HuH-7 (cell line): ENCODE results near the gene IQCN.

Experiments used
- DNase-seq: peaks from one replicate; pipeline ENCODE4 v3.0.0; 2011; ENCODE audit warnings: low spot score

Gene IQCN

DNA sequence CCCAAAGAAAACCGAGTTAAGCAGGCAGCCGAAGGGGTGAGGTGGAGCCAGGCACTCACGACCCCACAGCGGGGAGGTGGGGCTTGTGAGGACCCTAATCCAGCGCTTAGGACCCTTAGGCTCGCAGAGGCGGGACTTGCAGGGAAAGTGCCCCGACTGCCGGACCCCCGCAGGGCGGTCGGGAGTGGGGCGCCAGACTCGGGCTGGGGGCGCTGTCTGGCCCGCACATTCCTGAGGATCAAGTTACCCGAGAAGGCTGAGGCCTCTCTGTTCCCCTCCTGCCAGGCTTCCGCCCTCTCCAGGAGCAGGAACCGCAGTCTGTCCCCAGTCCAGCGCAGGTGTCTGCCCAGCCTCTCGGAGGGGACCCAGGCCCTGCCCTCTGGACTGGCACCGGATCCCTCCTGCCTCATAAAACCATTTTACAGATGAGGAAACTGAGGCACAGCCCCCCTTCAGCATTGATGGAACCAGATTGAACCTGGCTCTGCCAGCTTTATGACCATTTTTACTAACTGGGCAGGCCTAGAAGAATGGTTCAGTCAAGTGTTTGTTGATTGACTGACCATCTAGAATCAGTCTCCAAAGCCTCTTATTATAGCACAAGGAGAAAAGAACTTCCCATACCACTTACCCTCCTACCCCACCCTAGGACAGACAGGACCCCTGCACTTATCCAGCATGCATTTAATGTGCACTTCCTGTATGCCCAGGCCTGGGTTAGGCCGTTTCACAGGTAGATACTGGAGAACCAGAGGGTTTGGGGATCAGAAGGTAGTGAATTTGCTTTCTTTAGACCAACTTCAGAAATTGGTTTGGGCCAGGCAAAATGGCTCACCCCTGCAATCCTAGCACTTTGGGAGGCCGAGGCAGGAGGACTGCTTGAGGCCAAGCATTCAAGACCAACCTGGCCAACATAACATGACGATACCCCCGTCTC, 13.9 kb upstream of the IQCN start:
- no peak for DNase-seq

DNA sequence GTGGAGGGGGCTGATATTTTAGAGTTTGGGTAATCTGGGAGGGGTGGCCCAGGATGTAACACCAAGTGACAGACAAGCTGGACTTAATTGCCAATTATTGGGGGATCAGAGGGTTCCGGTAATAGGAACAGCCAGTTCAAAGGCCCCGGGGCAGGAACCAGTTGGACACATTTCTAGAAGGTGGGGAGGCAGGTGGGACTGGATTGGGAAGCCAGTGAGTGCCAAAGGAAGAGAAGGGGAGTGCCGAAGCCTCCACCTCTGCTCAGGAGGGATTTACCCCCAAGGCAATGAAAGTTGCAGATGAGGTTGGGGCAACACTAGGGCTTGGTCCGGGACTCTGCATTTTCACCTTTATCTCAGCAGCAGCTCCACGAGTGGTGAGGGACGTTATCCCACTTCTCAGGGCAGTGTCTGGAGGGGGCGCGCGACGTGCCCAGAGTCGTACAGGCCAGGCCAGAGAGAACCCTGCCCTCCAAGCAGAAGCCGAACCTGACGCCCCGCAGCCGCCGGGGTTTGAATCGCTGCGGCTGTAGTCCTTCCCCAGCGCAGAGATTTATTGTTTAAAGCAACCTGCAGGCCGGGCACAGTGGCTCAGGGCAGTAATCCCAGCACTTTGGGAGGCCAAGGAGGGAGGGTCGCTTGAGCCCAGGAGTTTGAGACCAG, 12.9 kb upstream of the IQCN start:
- no peak for DNase-seq

- DNase-seq = no peak
Observed at GRCh38 chr19:18284712-18285360, 10.6 kb upstream of the IQCN start.

DNA sequence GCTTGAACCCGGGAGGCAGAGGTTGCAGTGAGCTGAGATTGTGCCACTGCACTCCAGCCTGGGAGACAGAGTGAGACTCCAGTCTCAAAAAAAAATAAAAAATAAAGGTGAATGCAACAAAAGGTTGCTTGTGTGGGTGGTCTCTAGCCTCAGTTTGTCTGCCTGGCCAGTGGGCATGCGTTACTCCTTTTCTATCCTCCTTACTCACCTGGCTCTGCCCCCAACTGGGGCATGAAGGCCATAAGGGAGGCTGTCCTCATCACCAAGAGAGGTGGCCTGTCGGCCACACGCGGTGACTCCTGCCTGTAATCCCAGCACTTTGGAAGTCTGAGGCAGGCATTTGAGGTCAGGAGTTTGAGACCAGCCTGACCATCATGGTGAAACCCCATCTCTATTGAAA, 9.1 kb upstream of the IQCN start:
- no peak for DNase-seq

DNA sequence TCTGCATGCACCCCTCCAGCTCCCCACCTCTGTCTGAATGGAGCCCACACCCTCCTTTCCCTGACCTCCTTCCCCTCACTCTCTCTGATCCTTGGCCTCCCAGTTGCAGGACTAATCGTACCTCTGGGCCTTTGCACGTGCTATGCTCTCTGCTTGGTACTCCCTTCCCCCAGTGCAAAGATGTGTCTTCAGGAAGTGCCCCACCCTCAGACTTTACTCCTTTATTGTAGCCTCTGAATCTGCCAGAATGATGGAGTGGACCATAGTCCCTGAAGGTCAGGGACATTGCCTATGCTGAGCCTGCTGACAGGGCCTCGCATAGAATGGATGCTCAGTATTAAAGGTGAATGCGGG, 8.5 kb upstream of the IQCN start:
- no peak for DNase-seq

DNA sequence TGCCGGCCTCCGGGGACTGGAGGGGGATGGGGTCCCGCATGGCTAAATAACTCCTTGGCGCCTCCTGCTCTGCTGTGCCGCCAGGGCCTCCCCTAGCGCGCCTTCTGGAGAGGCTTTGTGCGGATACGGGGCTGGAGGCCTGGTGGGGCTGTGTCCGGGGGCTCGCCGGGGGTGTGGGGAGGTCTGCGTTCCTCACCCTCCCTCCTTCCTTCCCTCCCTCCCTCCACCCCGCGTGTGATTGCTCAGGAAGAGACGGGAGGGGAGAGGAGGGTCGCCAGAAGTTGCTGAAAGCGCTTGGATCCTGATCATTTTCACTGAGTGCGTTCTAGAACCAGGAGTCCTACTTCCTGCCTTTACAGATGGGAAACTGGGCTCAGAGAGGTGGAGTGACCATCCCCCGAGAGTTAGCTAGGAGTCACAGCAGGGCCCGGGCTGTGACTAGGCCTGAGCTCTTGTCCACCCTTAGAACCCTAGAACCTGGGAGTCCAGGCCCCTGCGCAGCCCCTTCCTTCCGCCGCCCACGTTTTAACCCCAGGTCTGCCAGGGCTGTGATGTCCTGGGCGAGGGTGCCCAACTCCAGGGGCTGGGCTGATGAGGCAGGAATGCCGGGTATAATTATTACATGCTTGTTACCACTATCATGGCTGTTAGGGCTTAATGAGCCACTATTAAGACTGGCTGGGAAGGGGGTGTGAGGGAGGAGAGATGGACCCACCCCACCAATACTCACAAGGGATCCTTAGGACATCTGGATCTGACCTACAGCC, 8.0 kb upstream of the IQCN start:
- DNase-seq = no peak

DNA sequence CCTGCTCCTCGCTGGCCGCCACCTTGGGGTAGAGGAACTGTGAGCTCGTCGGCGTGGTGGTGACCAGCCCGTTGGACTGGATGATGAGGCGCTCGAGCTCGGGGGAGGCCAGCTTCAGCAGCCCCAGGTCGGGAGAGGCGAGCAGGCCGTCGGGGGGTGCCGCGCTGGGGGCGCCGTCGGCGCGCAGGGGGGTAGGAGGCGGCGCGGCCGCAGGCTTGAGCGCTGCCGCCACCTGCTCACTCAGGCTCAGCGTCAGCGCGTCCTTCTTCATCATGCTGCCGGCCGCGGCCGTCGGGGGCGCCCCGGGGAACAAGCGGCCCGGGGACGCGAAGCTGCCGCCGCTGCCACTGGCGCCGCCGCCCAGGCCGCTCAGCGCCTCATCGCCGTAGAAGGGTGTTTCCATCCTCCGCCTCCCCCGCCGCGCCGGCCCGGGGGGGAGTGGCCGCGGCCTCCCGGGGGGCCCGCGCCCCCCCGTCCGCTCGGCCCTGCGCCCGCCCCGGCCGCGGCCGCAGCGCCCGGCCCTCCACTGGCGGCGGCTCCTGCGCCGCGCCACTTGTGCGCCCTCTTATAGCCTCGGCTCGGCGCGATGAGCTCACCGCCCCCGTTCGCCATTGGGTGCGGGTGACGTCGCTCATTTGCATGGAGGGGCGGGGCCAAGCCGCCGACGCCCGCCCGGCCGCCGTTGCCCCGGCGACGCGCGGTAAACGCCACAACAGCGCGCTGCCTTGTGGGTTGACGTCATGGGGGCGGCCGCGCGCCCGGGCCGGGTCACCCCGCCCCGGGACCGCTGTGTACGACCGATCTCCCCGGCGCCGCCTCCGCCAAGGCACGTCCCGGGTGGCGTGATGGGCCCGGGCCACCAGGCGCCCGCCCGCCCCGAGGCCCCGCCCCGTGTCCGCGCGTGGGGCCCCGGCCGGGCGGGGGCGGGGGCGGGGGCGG, 7.1 kb upstream of the IQCN start, which contains the start of gene JUND:
JUND (minus strand) TSS at position 541 of the 939 bp plus-strand sequence; CDS start at position 403, 138 bp downstream.
- peak; percentile 85 for DNase-seq

DNA sequence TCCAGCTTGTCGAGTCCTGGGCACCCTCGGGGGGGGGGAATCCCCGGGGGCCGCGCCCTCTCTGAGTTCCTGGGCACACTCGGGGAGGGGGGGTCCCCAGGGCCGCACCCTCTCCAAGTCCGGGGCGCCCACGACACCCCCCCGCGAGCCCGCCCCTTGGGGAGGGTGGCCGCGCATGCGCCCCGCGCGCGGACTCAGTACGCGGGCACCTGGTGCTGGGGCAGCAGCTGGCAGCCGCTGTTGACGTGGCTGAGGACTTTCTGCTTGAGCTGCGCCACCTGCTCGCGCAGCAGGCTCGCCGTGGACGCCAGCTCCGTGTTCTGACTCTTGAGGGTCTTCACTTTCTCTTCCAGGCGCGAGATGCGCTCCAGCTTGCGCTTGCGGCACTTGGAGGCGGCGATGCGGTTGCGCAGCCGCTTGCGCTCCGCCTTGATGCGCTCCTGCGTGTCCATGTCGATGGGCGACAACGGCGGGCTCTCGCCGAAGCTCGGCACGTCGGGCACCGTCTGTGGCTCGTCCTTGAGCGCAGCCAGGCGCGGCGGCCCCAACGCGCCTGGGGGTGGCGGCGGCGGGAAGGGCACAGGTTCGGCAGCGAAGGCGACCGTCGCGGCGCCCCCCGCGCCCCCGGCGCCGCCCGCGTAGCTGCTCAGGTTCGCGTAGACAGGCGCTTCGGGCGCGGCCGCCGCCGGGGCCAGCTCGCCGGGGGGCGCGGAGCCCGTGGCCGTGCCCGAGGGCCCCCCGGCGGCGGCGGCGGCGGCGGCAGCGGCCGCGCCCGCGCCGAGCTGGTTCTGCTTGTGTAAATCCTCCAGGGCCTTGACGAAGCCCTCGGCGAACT, 6.2 kb upstream of the IQCN start:
- peak; percentile 54 for DNase-seq

DNA sequence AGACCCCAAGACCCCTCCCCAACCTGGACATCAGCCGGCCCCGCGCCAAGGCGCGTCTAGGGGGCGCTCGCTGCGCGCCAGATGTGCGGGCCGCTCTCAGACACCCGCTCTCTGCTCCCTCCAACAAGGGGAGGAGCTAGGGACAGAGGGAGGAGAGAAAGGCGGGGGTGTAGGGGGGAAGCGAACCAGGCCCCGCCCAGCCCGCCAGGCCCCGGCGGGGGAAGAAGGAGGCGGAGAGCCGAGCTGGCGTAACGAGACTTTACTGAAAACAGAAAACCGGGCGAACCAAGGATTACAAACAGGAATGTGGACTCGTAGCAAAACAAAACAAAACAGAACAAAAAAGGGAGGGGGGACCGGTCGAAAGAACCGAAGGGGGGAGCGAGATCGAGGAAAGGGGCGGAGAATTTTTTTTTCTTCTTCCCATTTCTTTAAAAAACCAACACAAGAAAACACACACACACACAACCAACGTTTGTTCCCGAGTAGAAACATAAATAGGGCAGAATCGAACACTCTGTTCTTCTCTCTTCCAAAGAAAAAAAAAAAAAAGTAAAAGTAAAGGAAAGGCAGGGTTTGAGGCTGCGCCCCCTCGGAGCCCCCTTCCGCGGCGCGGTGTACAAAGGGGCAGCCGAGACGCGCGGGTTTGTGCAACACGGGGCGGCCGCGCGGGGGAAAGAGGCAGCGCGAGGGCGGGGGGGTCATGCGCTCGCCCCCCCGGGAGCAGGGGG, 5.4 kb upstream of the IQCN start:
- peak; percentile 85 for DNase-seq

- no peak for DNase-seq
Observed at GRCh38 chr19:18279266-18279515, 4.9 kb upstream of the IQCN start.

- no peak for DNase-seq
Observed at GRCh38 chr19:18278521-18279265, 4.4 kb upstream of the IQCN start.

DNA sequence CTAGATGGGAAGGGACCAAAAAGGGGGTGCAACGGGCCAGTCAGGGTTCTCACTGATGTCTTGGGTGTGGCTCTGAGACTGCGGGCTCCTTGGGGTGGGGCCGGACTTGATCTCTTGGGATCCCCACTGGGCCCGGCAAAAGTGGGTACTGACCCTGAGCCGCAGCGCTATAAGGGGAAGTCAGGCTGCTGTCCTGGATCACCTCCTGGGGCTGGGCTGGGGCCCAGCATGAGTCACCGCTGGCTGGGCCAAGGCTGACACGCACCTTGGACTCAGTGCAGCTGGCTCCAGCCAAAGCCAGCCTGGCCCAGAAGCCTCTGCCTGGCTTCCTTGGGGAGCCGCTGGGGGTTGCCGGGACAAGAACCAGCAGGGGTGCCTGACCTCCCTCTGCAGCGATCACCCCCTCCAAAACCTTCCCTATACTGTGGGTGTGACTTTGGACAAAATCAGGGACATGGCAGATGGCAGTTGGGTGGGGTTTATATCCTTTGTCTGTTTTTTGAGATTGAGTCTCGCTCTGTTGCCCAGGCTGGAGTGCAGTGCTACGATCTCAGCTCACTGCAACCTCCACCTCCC, 617 bp upstream of the IQCN start:
- DNase-seq = peak; percentile 62

- no peak for DNase-seq
Observed at GRCh38 chr19:18273561-18274218, 562 bp downstream of the IQCN start.

DNA sequence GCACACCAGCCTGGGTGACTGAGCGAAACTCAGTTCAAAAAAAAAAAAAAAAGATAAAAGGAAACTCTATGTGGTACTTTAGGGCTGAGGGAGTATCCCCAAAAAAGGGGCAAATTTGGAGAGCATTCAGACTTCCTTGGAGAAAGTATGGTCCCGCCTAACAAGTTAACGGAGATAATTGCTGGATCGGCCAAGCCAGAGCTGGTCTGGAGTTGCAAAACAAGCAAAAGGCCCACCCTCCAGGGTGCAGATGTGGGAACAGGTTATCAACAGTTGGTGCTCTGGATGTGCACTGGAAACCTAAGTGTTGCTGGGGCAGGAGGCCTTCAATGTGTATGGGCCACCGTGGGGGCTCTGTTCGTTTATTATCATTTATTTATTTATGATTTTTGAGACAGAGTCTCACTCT, 2.8 kb downstream of the IQCN start:
- no peak for DNase-seq

- DNase-seq = no peak
Observed at GRCh38 chr19:18270326-18270725, 3.9 kb downstream of the IQCN start.

DNA sequence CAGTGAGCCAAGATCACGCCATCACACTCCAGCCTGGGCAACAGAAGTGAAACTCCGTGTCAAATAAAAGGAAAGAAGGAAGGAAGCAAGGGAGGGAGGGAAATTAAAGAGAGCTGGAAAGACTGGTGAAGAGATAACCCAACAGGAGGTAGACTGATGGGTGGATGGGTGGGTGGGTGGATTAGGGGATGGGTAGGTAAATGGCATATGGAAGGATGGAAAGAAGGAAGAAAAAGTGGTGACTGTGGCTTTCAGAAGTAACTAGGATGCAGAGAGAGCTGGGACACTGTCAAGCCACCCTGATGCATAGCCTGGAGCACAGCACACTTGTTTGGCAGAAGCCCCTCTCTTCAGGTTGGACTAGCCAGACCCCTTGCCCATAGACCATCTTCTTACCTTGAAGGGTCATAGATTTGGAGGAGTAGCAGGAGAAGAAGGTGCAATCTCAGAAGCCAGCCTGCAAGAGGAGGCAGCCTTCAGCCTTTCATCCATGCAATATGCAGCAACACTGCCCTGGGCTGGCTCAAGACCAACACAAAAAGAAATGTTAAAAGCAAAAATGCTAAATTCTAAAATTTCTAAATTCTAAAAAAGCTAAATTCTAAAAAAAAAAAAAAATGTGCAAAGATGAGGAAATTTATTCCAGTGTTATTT, 5.1 kb downstream of the IQCN start:
- DNase-seq = no peak
